ENCODE results near the gene MMP7. TPM values are rescaled to one million over a fixed set of nuclear protein-coding genes. Genes with fewer than 3 reads are reported as not detected.

MMP7 gene
- total RNA-seq, 1 experiment from 2014 or later = 0.61 TPM

DNA sequence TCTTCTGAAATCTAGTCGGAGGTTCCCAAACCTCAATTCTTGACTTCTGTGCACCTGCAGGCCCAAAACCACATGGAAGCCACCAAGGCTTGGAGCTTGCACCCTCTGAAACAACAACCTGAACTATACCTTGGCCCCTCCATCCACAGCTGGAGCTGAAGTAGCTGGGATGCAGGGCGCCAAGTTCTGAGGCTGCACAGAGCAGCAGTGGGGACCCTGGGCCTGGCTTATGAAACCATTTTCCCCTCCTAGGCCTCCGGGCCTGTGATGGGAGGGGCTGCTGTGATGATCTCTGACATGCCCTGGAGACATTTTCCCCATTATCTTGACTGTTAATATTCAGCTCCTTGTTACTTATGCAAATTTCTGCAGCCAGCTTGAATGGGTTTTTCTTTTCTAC is 38.3 kb upstream of the MMP7 start:
- Histone ChIP-seq H3K79me2 (ENCODE audit: insufficient read depth, low read length) (no peaks in the 10 kb centered on the region), H3K9me3 (ENCODE audit: control insufficient read depth in 1 of 2, insufficient read depth in 1 of 2, low read depth in 1 of 2, low read length in 2 of 2) (peaks cover 3 to 7% of the 10 kb centered on the region in 2 experiments; a peak in 3 of 4 replicates), H3K4me3 (replicated peaks in 1 of 2; ENCODE audit: low read depth in 1 of 2, low read length in 2 of 2) (no peak overlapping the region), H4K20me1 (ENCODE audit: insufficient read depth) (no peaks in the 10 kb centered on the region), H3K4me1 (ENCODE audit: control insufficient read depth in 1 of 2, insufficient read depth in 2 of 2, low read length in 2 of 2) (peaks cover 2 to 12% of the 10 kb centered on the region in 2 experiments), H3K4me2 (ENCODE audit: low read length) (no peak overlapping the region), H3K27me3 (ENCODE audit: insufficient read depth, low read length) (no peaks in the 10 kb centered on the region), H3K27ac (ENCODE audit: low read depth, low read length) (no peak overlapping the region), H3K9me2 (ENCODE audit: insufficient read depth) (no peaks in the 10 kb centered on the region), H2AFZ (ENCODE audit: low read depth, low read length, poor library complexity, severe bottlenecking) (no peak overlapping the region), H3K9ac (ENCODE audit: low read length) (no peak overlapping the region), H3K36me3 (ENCODE audit: control insufficient read depth in 1 of 2, insufficient read depth in 2 of 2, low read length in 2 of 2) (peaks cover 0 to 13% of the 10 kb centered on the region in 2 experiments; a peak in 1 of 4 replicates)
- TF ChIP-seq ATF3 (IDR thresholded peaks at IDR 0.05) (no peak), SP1 (IDR thresholded peaks at IDR 0.05; ENCODE audit: low read depth) (no peak), SIN3A (IDR thresholded peaks at IDR 0.05; ENCODE audit: low read depth) (no peak), JUND (IDR thresholded peaks at IDR 0.05) (no peak), EGR1 (IDR thresholded peaks at IDR 0.05; ENCODE audit: low read depth) (no peak), FOSL1 (IDR thresholded peaks at IDR 0.05; ENCODE audit: low read depth) (no peak), ZNF274 (IDR thresholded peaks at IDR 0.05; ENCODE audit: low read depth, low read length) (no peak), EZH2 (IDR thresholded peaks at IDR 0.05) (no peak), TCF7L2 (IDR thresholded peaks at IDR 0.05; ENCODE audit: borderline replicate concordance, extremely low read depth, insufficient read depth, insufficient read length) (no peak), POLR2AphosphoS5 (IDR thresholded peaks at IDR 0.05; ENCODE audit: low read depth, low read length) (no peak), SRF (IDR thresholded peaks at IDR 0.05; ENCODE audit: low read depth) (no peak), ZFX (IDR thresholded peaks at IDR 0.05) (no peak)
- TF ChIP-seq, protein P1, sequence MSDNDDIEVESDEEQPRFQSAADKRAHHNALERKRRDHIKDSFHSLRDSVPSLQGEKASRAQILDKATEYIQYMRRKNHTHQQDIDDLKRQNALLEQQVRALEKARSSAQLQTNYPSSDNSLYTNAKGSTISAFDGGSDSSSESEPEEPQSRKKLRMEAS (IDR thresholded peaks at IDR 0.05) = no peak
- ChIA-PET POLR2A (no interaction called here), RAD21 (ENCODE audit: low non-redundant PET in 1 of 2, low total read pairs in 2 of 2, uncharacterized antibody in 2 of 2, unreplicated experiment in 2 of 2) (no interaction called here), CTCF (no interaction called here)
- intact Hi-C loops (cut with micrococcal nuclease) = no loop called here
- no TSS peak for BruUV-seq (replicated peaks)
- no peak for ATAC-seq
- no peak for DNase-seq (ENCODE audit: low read depth, low spot score)

DNA sequence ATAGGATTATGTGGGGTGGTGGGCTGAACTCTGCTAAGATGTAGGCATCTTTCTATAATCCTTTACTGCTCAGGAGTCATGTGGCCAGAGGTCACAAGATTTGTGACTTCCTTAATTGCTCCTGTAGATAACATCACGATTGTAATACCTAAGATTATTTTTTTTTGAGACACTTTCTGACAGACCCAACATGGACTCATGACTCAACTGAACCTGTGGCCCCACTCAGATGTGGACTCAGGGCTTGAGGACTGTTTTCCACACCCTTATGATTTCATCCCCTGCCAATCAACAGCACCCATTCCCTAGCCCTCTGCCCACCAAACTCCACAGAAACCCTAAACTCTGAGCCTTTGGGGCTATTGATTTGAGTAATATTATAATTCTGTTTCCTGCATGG is 35.6 kb upstream of the MMP7 start:
- BruUV-seq (replicated peaks) = no TSS peak
- Histone ChIP-seq H3K4me2 (ENCODE audit: low read length) (no peak overlapping the region), H4K20me1 (ENCODE audit: insufficient read depth) (no peaks in the 10 kb centered on the region), H2AFZ (ENCODE audit: low read depth, low read length, poor library complexity, severe bottlenecking) (no peak overlapping the region), H3K36me3 (ENCODE audit: control insufficient read depth in 1 of 2, insufficient read depth in 2 of 2, low read length in 2 of 2) (peaks cover 0 to 13% of the 10 kb centered on the region in 2 experiments; a peak in 1 of 4 replicates), H3K79me2 (ENCODE audit: insufficient read depth, low read length) (no peaks in the 10 kb centered on the region), H3K4me3 (replicated peaks in 1 of 2; ENCODE audit: low read depth in 1 of 2, low read length in 2 of 2) (no peak overlapping the region), H3K9me3 (ENCODE audit: control insufficient read depth in 1 of 2, insufficient read depth in 1 of 2, low read depth in 1 of 2, low read length in 2 of 2) (peaks cover 3 to 7% of the 10 kb centered on the region in 2 experiments; a peak in 3 of 4 replicates), H3K27me3 (ENCODE audit: insufficient read depth, low read length) (no peaks in the 10 kb centered on the region), H3K27ac (ENCODE audit: low read depth, low read length) (no peak overlapping the region), H3K9me2 (ENCODE audit: insufficient read depth) (no peaks in the 10 kb centered on the region), H3K4me1 (ENCODE audit: control insufficient read depth in 1 of 2, insufficient read depth in 2 of 2, low read length in 2 of 2) (peaks cover 8 to 29% of the 10 kb centered on the region in 2 experiments), H3K9ac (ENCODE audit: low read length) (no peak overlapping the region)
- no peak for TF ChIP-seq CEBPB (IDR thresholded peaks at IDR 0.05; ENCODE audit: low read depth)
- TF ChIP-seq EZH2 (IDR thresholded peaks at IDR 0.05) = no peak
- no peak for TF ChIP-seq SP1 (IDR thresholded peaks at IDR 0.05; ENCODE audit: low read depth)
- TF ChIP-seq, protein P1 (IDR thresholded peaks at IDR 0.05) = no peak
- RAD21 ChIA-PET (ENCODE audit: low non-redundant PET in 1 of 2, low total read pairs in 2 of 2, uncharacterized antibody in 2 of 2, unreplicated experiment in 2 of 2) = no interaction called here
- ATAC-seq (no peak), DNase-seq (ENCODE audit: low read depth, low spot score) (no peak)
- POLR2A ChIA-PET = no interaction called here
- intact Hi-C loops (cut with micrococcal nuclease) = no loop called here
- CTCF ChIA-PET = no interaction called here
